ENCODE results near the gene NKX2-4. TPM values are rescaled to one million over a fixed set of nuclear protein-coding genes. Genes with fewer than 3 reads are reported as not detected.

The NKX2-4 gene
- total RNA-seq, 2 donors from 2014 or later, result not detected

DNA sequence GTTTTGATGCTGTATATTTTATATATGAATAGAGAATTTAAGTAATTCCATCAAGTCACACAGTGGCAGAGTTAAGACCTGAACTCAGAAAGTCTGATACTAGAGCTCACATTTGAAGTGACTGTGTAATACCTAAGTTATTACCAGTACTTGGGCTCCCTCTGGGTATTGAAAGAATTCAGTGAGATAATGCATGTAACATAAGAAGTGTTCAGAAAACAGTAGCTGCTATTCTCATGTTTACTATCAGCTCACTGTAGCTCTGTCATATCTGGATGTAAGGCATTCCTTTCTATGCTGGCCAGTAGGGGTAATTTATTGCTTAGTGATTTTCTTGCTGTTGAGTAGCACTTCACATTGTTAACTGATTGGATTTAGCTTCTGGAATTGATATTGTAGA, 44.6 kb downstream of the NKX2-4 start:
- no peak overlapping the region for H3K27ac Mint-ChIP-seq
- no peaks in the 10 kb centered on the region for H3K9me3 Mint-ChIP-seq
- H3K36me3 Mint-ChIP-seq, result peaks cover 0 to 5% of the 10 kb centered on the region in 2 donors
- ATAC-seq (peak in 1 of 2 donors; percentile 30), DNase-seq (ENCODE audit: low spot score in 2 of 2) (no peak)

Other genes starting within 250 kb of the NKX2-4 start
- 10 to 100 TPM; 55.5 to 87.4 TPM for gene XRN2, start 94.2 kb downstream of the NKX2-4 start, total RNA-seq
- gene NKX2-2, start 116.5 kb upstream of the NKX2-4 start, total RNA-seq, result not detected

All from activated naive CD4-positive, alpha-beta T cell treated with anti-CD3 and anti-CD28 coated beads, Interleukin-2, amount 50 U/mL, for 72 hours (primary cell).